ENCODE results near the gene SPAG9.
A peak's percentile ranks its signal among the peaks of the same experiment; 100 is the strongest.
"Not testable (repeated sequence)": the region's sequence is repeated elsewhere in the genome, so short reads cannot be mapped to it uniquely, and the experiment has no call there.

The SPAG9 gene

DNA sequence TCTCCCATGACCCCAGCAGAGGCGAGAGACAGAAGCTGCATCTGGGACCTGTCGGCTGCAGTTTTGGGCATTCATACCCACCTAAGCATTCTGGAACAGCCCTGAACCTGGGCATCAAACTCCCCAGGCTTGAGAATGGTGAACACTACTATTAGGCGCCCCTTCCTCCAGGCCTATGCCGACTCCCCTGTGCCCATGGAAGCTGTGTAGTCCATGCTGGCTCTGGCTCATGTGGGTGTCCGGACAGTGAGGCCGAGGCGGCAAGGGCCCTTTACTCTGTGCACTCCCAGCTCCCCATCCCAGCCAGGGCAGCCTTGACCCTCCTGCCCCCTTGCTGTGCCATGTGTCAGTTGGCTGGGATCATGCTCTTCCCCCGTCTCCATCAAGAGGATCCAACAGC lies 165.5 kb downstream of the SPAG9 start:
- DNase-seq (ENCODE audit: low read depth in 1 of 2, low spot score in 1 of 2) = no peak

DNA sequence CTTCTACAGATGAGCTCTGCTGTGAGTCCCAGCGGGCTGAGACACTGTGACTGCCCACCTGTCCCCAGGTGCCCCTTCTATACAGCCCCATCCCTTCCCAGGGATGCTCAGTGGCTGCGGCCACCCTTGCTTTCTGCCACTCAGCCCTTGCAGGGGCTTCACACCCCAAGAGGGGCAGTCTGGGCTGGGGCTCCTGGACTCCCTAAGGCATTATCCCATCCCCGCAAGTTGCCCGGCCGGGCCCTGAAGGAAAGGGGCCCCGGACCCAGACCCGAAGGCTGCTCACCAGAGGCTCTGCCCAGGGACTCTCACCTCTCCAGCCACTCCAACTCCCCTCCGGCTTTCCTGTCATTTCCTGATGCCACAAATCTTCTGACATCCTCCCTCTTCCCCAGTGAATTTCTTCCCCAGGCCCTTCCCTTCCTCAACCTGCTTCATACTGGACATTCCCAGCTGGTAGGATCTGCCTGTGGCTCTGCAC lies 166.0 kb downstream of the SPAG9 start:
- no peak for DNase-seq (ENCODE audit: low read depth in 1 of 2, low spot score in 1 of 2)

GRCh38 chr17:50953831-50954601 lies 166.7 kb downstream of the SPAG9 start:
- DNase-seq (ENCODE audit: low read depth in 1 of 2, low spot score in 1 of 2) = no peak

GRCh38 chr17:50953518-50953830 lies 167.2 kb downstream of the SPAG9 start:
- DNase-seq (ENCODE audit: low read depth in 1 of 2, low spot score in 1 of 2) = no peak

DNA sequence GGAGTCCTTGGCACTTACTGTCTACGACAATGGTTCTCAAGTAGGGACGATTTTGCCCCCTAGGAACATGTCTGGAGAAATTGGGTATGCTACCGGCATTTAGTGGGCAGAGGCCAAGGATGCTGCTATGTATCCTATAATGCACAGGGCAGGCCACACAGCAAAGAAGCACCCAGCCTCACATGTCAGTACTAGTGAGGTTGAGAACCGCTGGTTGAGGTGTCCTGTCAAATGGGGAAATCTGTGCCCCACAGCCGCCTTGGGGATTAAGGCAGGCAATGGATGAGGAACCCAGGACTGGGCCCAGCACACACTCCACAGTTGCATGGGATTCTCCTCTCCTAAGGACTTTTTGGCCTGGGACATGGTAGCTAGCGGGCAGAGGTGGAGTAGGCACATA lies 167.8 kb downstream of the SPAG9 start:
- no peak for DNase-seq (ENCODE audit: low read depth in 1 of 2, low spot score in 1 of 2)

DNA sequence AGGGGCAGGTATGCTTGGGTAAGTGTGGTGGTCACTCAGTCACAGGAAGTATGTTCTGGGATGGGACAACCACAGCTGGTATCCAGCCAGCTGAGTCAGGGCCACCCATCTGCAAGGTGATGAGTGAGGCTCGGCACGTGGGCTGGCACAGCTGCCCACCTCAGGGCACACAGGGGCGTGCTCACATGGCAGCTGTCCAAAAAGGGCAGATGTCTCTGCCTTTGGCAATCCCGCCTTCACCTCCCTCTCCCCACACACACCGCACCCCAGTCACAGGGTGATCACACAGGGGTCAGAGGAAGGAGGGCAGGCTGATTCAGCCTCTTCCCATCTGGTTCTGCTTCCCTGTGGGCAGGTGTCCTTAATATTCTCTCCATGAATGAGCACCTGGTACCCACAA lies 168.7 kb downstream of the SPAG9 start:
- no peak for DNase-seq (ENCODE audit: low read depth in 1 of 2, low spot score in 1 of 2)

GRCh38 chr17:50949989-50950877 lies 170.4 kb downstream of the SPAG9 start:
- DNase-seq (ENCODE audit: low read depth in 1 of 2, low spot score in 1 of 2) = peak; percentile 20 to 29

- no peak for DNase-seq (ENCODE audit: low read depth in 1 of 2, low spot score in 1 of 2)
Measured at GRCh38 chr17:50949128-50949988, 171.3 kb downstream of the SPAG9 start.

DNA sequence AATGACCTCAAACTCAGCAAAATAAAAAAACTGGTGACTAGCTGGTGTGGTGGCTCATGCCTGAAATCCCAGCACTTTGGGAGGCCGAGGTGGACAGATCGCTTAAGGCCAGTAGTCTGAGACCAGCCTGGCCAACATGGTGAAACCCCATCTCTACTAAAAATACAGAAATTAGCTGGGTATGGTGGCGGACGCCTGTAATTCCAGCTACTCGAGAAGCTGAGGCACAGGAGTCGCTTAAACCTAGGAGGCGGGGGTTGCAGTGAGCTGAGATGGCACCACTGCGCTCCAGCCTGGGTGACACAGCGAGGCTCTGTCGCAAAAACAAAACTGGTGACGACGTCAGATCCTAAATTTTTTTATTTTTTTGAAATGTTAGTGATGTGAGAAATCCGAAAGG lies 172.0 kb downstream of the SPAG9 start:
- DNase-seq (ENCODE audit: low read depth in 1 of 2, low spot score in 1 of 2) = no peak

- no peak for DNase-seq (ENCODE audit: low read depth in 1 of 2, low spot score in 1 of 2)
Measured at GRCh38 chr17:50947782-50948543, 172.7 kb downstream of the SPAG9 start.

- no peak for DNase-seq (ENCODE audit: low read depth in 1 of 2, low spot score in 1 of 2)
Measured at GRCh38 chr17:50946891-50947781, 173.5 kb downstream of the SPAG9 start.

GRCh38 chr17:50946223-50946890 lies 174.3 kb downstream of the SPAG9 start:
- DNase-seq (ENCODE audit: low read depth in 1 of 2, low spot score in 1 of 2) = no peak

GRCh38 chr17:50945779-50946222 lies 174.9 kb downstream of the SPAG9 start:
- DNase-seq (ENCODE audit: low read depth in 1 of 2, low spot score in 1 of 2) = no peak

GRCh38 chr17:50944902-50945720 lies 175.6 kb downstream of the SPAG9 start:
- DNase-seq (ENCODE audit: low read depth in 1 of 2, low spot score in 1 of 2) = no peak

DNA sequence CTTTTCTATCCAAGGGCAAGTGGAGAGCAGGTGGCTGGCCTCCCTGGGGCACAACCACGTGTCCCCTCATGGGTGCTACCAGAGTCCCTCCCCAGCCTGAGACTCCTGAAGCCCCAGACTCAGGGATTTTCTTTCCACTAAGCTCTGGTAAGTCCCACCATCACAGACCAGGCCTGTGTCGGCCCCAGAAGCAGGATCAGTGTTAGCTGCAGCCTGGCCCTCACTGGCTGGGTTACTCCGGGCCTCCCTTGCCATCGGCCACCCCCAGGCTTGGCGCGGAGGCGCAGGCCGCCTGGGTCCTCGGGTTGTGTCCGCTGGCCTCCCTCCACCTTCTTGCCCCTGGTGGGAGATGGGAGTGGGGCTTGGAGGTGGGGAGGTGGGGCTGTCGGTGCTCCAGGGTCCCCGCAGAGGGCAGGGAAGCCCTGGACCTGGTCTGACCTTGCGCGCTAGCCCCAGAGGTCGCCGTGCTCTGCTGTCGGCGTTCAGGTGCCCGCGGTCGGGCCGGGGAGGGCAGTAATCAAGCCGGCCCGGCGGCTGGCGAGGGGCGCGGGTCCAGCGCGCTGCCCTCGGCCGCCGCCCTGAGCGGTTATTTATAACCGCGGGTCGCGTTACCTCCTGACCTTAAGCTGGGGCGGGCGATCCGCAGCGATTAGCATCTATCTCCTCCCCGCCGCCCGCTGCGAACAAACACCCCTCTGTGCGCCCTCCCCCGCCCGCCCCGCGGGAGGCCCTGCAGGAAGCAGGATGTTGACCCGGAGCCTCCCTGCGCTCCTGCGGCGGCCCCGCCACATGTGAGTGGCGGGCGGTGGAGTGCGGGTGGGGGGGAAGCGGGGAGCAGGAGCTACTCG lies 176.4 kb downstream of the SPAG9 start:
- DNase-seq (ENCODE audit: low read depth in 1 of 2, low spot score in 1 of 2) = peak; percentile 51 to 63

DNA sequence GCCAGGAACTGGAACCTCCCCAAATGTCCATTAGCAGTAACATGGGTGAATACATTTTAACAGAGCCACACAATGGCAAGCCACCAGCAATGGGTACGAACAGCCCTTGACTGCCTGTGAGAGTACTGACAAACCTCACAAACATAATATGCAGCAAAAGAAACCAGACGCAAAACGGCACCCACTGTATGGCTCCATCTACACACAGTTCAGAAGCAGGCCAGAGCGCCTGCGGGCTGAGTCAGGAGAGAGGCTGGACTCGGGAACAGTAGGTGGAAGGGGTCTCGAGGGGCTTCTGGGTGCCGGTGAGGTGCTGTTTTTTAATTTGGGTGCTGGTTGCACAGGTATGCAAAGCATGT lies 177.1 kb downstream of the SPAG9 start:
- DNase-seq (ENCODE audit: low read depth in 1 of 2, low spot score in 1 of 2) = no peak

DNA sequence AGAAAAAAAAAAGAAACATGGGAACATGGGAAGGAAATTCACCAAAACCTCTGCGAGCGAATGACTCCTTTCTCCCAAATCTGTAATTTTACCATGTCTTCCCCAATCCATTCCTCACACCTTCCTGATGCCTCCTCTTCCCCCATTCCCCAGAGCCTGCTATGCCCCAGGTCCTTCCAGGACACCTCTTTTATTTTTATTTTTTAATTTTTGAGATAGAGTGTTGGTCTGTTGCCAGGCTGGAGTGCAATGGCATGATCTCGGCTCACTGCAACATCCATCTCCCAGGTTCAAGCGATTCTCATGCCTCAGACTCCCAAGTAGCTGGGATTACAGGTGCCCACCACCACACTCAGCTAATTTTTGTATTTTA lies 179.0 kb downstream of the SPAG9 start:
- not testable (repeated sequence) for DNase-seq (ENCODE audit: low read depth in 1 of 2, low spot score in 1 of 2)

Data from stimulated activated CD4-positive, alpha-beta T cell treated with anti-CD3 and anti-CD28 coated beads, Interleukin-15, amount 100 ng/mL, for 1 hour (primary cell).